ENCODE data around the gene ZFAND2B. TPM values are rescaled to one million over a fixed set of nuclear protein-coding genes. Genes with fewer than 3 reads are reported as not detected.

Gene ZFAND2B
- total and polyA plus RNA-seq, 7 donors, result 19.0 to 46.2 (median 25.1) TPM

- TF ChIP-seq CTCF (IDR thresholded peaks at IDR 0.05), result no peak
- intact Hi-C loops (cut with DNase I), result loop anchor here in 1 of 2 donors (5.0 kb wide), 1 partner anchor 39 kb away; the partner anchor contains the start of genes CNPPD1 and RETREG2
- Histone ChIP-seq H3K9me3 (no peaks in the 10 kb centered on the region), H3K27ac (peak overlapping the region; percentile 92), H3K36me3 (ENCODE audit: insufficient read depth in 1 of 2, low read depth in 1 of 2) (peaks cover 6 to 75% of the 10 kb centered on the region in 2 donors), H3K27me3 (ENCODE audit: insufficient read depth in 3 of 3, low read length in 2 of 3) (no peaks in the 10 kb centered on the region), H3K4me3 (peak overlapping the region; percentile 69), H3K4me1 (peaks cover 24% of the 10 kb centered on the region)
- WGBS, 3 donors, result 84 to 91% (median 86%) methylated on average over 6 of the region's 6 CpGs
- DNase-seq, result no peak
- ATAC-seq, result no peak
Measured at GRCh38 chr2:219216535-219216915, 9.9 kb downstream of the ZFAND2B start.

- ATAC-seq, result peak; percentile 65 to 78 (median 73)
- peaks cover 24% of the 10 kb centered on the region for H3K4me1 ChIP-seq
- peaks cover 6 to 76% of the 10 kb centered on the region in 2 donors for H3K36me3 ChIP-seq (ENCODE audit: insufficient read depth in 1 of 2, low read depth in 1 of 2)
- intact Hi-C loops (cut with DNase I), result loop anchor here in 1 of 2 donors (5.0 kb wide), 1 partner anchor 41 kb away; the partner anchor contains the start of genes CNPPD1 and RETREG2
- no peak for TF ChIP-seq CTCF (IDR thresholded peaks at IDR 0.05)
- H3K4me3 ChIP-seq, result peak overlapping the region; percentile 69
- no peaks in the 10 kb centered on the region for H3K9me3 ChIP-seq
- no peaks in the 10 kb centered on the region for H3K27me3 ChIP-seq (ENCODE audit: insufficient read depth in 3 of 3, low read length in 2 of 3)
- peak; percentile 75 to 88 for DNase-seq
- peak overlapping the region; percentile 92 for H3K27ac ChIP-seq
- WGBS, 3 donors, result 0 to 1% (median 1%) methylated on average over 32 to 37 of the region's 37 CpGs
Measured at GRCh38 chr2:219218217-219218731, 11.7 kb downstream of the ZFAND2B start.

GRCh38 chr2:219218732-219219701 is 12.4 kb downstream of the ZFAND2B start, which contains the start of gene ABCB6:
Gene ABCB6 (minus strand): TSS chr2:219218958. CDS start chr2:219218673, 285 bp downstream.
- H3K9me3 ChIP-seq, result no peaks in the 10 kb centered on the region
- peak within 1 kb of the TSS; percentile 92 for H3K27ac ChIP-seq
- peaks cover 24% of the 10 kb centered on the region for H3K4me1 ChIP-seq
- H3K36me3 ChIP-seq (ENCODE audit: insufficient read depth in 1 of 2, low read depth in 1 of 2), result peaks cover 6 to 76% of the 10 kb centered on the region in 2 donors
- peak within 1 kb of the TSS; percentile 69 for H3K4me3 ChIP-seq
- H3K27me3 ChIP-seq (ENCODE audit: insufficient read depth in 3 of 3, low read length in 2 of 3), result no peaks in the 10 kb centered on the region
- DNase-seq, result peak; percentile 99
- peak; percentile 87 to 88 (median 87) for ATAC-seq
- TF ChIP-seq CTCF (IDR thresholded peaks at IDR 0.05), result no peak
- intact Hi-C loops (cut with DNase I), result loop anchor here in 1 of 2 donors (5.0 kb wide), 1 partner anchor 42 kb away; the partner anchor contains the start of genes CNPPD1 and RETREG2
- 5 to 8% (median 6%) methylated on average over 61 to 71 of the region's 71 CpGs for WGBS, 3 donors

GRCh38 chr2:219219784-219220532 is 13.4 kb downstream of the ZFAND2B start:
- Histone ChIP-seq H3K4me3 (peak overlapping the region; percentile 69), H3K27me3 (ENCODE audit: insufficient read depth in 3 of 3, low read length in 2 of 3) (no peaks in the 10 kb centered on the region), H3K9me3 (no peaks in the 10 kb centered on the region), H3K36me3 (ENCODE audit: insufficient read depth in 1 of 2, low read depth in 1 of 2) (peaks cover 6 to 76% of the 10 kb centered on the region in 2 donors), H3K27ac (peak overlapping the region; percentile 92), H3K4me1 (peaks cover 24% of the 10 kb centered on the region)
- no peak for DNase-seq
- TF ChIP-seq CTCF (IDR thresholded peaks at IDR 0.05), result no peak
- ATAC-seq, result no peak
- WGBS, 3 donors, result 84 to 85% (median 85%) methylated on average over 18 of the region's 18 CpGs
- intact Hi-C loops (cut with DNase I), result loop anchor here in 1 of 2 donors (5.0 kb wide), 1 partner anchor 43 kb away; the partner anchor contains the start of genes CNPPD1 and RETREG2
